Osteocyte (in vitro differentiated cells): ENCODE results near the gene TAC4. TPM values are rescaled to one million over a fixed set of nuclear protein-coding genes. Genes with fewer than 3 reads are reported as not detected.

Experiments
- DNase-seq: peaks from one replicate; pipeline ENCODE4 v3.0.0; 2021; ENCODE audit warnings: mixed read lengths; ENCODE audit not compliant: unreplicated experiment; ENCODE audit errors: extremely low spot score
- H3K27ac Mint-ChIP-seq: one replicate; pipeline ENCODE4 v1.8.0; 2021; ENCODE audit warnings: mild to moderate bottlenecking, mixed read lengths; ENCODE audit not compliant: unreplicated experiment
- H3K27me3 Mint-ChIP-seq: one replicate; pipeline ENCODE4 v1.8.0; 2021; ENCODE audit warnings: mixed read lengths; ENCODE audit not compliant: unreplicated experiment
- H3K36me3 Mint-ChIP-seq: one replicate; pipeline ENCODE4 v1.8.0; 2021; ENCODE audit warnings: mixed read lengths; ENCODE audit not compliant: unreplicated experiment
- H3K4me1 Mint-ChIP-seq: one replicate; pipeline ENCODE4 v1.8.0; 2021; ENCODE audit warnings: mixed read lengths; ENCODE audit not compliant: unreplicated experiment
- H3K4me3 Mint-ChIP-seq: one replicate; pipeline ENCODE4 v1.8.0; 2021; ENCODE audit warnings: mild to moderate bottlenecking, moderate library complexity, mixed read lengths; ENCODE audit not compliant: unreplicated experiment
- H3K9me3 Mint-ChIP-seq: one replicate; pipeline ENCODE4 v1.8.0; 2021; ENCODE audit warnings: mixed read lengths; ENCODE audit not compliant: unreplicated experiment
- CTCF ChIP-seq: fragments of 200-600 bp; sonication (generic); IDR thresholded peaks from 2 replicates; pipeline ENCODE4 v1.5.0; 2021; ENCODE audit warnings: antibody characterized with exemption, mild to moderate bottlenecking, moderate library complexity
- total RNA-seq: library from RNA; stranded (reverse); gene quantifications from 2 replicates; pipeline ENCODE4 v1.2.1, GENCODE V29; 2021

Gene TAC4
- total RNA-seq, 1 donor from 2014 or later, result not detected

GRCh38 chr17:49887744-49888360 is 40.0 kb upstream of the TAC4 start:
- no peak for DNase-seq
- Mint-ChIP-seq H3K27me3 (peaks cover 60% of the 10 kb centered on the region), H3K27ac (no peak overlapping the region)

GRCh38 chr17:49887086-49887743 is 39.3 kb upstream of the TAC4 start:
- Mint-ChIP-seq H3K4me3 (no peak overlapping the region), H3K27me3 (peaks cover 61% of the 10 kb centered on the region), H3K36me3 (no peaks in the 10 kb centered on the region), H3K27ac (no peak overlapping the region), H3K9me3 (no peaks in the 10 kb centered on the region), H3K4me1 (peaks cover 3% of the 10 kb centered on the region)
- no peak for TF ChIP-seq CTCF
- no peak for DNase-seq

More at GRCh38 chr17:49887744-49888360, 40.0 kb upstream of the TAC4 start:
- Mint-ChIP-seq H3K4me3 (no peak overlapping the region), H3K36me3 (no peaks in the 10 kb centered on the region), H3K9me3 (no peaks in the 10 kb centered on the region), H3K4me1 (peaks cover 3% of the 10 kb centered on the region)
- no peak for TF ChIP-seq CTCF

GRCh38 chr17:49886036-49886435 is 38.2 kb upstream of the TAC4 start:
- Mint-ChIP-seq H3K36me3 (no peaks in the 10 kb centered on the region), H3K27me3 (peaks cover 58% of the 10 kb centered on the region), H3K4me1 (peaks cover 3% of the 10 kb centered on the region), H3K4me3 (no peak overlapping the region), H3K27ac (no peak overlapping the region), H3K9me3 (no peaks in the 10 kb centered on the region)
- DNase-seq, result no peak
- TF ChIP-seq CTCF, result no peak

- peaks cover 77% of the 10 kb centered on the region for H3K27me3 Mint-ChIP-seq
- H3K36me3 Mint-ChIP-seq, result no peaks in the 10 kb centered on the region
- H3K4me1 Mint-ChIP-seq, result peaks cover 7% of the 10 kb centered on the region
Measured at GRCh38 chr17:49882434-49882833, 34.6 kb upstream of the TAC4 start.

More at GRCh38 chr17:49882434-49882833, 34.6 kb upstream of the TAC4 start:
- H3K4me3 Mint-ChIP-seq, result no peak overlapping the region
- no peak for DNase-seq
- H3K9me3 Mint-ChIP-seq, result no peaks in the 10 kb centered on the region
- TF ChIP-seq CTCF, result no peak
- H3K27ac Mint-ChIP-seq, result no peak overlapping the region
